ENCODE data around the gene NUP98.

NUP98 gene

DNA sequence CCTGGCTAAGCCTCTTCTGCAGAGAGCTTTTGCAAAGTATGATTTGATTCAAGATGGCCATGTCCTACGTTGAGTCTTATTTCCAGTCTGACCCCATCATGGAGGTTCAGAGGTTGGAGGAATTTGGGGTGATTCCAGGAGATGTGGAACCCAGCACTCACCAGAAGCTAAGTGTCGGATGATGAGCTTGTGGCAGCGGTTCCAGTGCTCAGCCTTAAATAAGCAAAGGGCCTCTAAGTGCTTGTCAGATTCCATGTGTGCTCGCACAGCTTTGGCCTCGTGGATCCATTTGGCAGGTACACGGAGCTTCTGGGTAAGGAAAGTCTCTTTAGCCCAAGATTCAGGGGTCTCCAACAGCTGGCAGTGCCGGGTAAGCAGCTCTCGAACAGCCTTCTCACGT lies 114.3 kb downstream of the NUP98 start:
- peaks cover 100% of the 10 kb centered on the region for H3K36me3 ChIP-seq (ENCODE audit: low read depth)

DNA sequence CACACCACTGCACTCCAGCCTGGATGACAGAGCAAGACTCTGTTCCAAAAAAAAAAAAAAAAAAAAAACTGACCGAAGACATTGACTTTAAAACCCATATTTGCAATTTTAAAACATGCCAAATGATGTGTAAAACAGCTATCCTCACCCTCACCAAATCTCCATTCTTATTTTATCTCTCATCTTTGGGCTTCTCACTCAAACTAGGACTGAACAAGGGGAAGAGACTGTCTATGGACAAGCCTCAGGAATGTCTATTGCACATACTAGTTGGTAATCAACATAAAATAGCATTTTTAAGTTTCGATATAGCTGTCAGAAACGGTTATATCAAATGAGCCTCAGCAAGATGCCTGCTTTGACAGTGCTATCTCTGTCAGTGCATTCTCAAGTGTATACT lies 118.3 kb downstream of the NUP98 start:
- no peaks in the 10 kb centered on the region for H3K27me3 ChIP-seq (ENCODE audit: insufficient read depth, poor library complexity, severe bottlenecking)
- H3K4me3 ChIP-seq (ENCODE audit: severe bottlenecking): no peak overlapping the region
- DNase-seq (ENCODE audit: low spot score) (no peak), ATAC-seq (ENCODE audit: low read depth) (no peak)
- peaks cover 8% of the 10 kb centered on the region for H3K4me1 ChIP-seq (ENCODE audit: insufficient read depth, poor library complexity, severe bottlenecking)
- peaks cover 97% of the 10 kb centered on the region for H3K36me3 ChIP-seq (ENCODE audit: low read depth)
- TF ChIP-seq, protein P1, sequence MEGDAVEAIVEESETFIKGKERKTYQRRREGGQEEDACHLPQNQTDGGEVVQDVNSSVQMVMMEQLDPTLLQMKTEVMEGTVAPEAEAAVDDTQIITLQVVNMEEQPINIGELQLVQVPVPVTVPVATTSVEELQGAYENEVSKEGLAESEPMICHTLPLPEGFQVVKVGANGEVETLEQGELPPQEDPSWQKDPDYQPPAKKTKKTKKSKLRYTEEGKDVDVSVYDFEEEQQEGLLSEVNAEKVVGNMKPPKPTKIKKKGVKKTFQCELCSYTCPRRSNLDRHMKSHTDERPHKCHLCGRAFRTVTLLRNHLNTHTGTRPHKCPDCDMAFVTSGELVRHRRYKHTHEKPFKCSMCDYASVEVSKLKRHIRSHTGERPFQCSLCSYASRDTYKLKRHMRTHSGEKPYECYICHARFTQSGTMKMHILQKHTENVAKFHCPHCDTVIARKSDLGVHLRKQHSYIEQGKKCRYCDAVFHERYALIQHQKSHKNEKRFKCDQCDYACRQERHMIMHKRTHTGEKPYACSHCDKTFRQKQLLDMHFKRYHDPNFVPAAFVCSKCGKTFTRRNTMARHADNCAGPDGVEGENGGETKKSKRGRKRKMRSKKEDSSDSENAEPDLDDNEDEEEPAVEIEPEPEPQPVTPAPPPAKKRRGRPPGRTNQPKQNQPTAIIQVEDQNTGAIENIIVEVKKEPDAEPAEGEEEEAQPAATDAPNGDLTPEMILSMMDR (IDR thresholded peaks at IDR 0.05; ENCODE audit: poor library complexity, severe bottlenecking): no peak
- no peak overlapping the region for H3K27ac ChIP-seq (ENCODE audit: poor library complexity, severe bottlenecking)
- no peaks in the 10 kb centered on the region for H3K9me3 ChIP-seq (ENCODE audit: severe bottlenecking)

More for the DNA sequence above, 114.3 kb downstream of the NUP98 start:
- DNase-seq (ENCODE audit: low spot score) (no peak), ATAC-seq (ENCODE audit: low read depth) (no peak)
- no peaks in the 10 kb centered on the region for H3K4me1 ChIP-seq (ENCODE audit: insufficient read depth, poor library complexity, severe bottlenecking)
- H3K27me3 ChIP-seq (ENCODE audit: insufficient read depth, poor library complexity, severe bottlenecking): no peaks in the 10 kb centered on the region
- no peak overlapping the region for H3K27ac ChIP-seq (ENCODE audit: poor library complexity, severe bottlenecking)
- H3K9me3 ChIP-seq (ENCODE audit: severe bottlenecking): no peaks in the 10 kb centered on the region
- TF ChIP-seq, protein P1 (IDR thresholded peaks at IDR 0.05; ENCODE audit: poor library complexity, severe bottlenecking): no peak
- no peak overlapping the region for H3K4me3 ChIP-seq (ENCODE audit: severe bottlenecking)

DNA sequence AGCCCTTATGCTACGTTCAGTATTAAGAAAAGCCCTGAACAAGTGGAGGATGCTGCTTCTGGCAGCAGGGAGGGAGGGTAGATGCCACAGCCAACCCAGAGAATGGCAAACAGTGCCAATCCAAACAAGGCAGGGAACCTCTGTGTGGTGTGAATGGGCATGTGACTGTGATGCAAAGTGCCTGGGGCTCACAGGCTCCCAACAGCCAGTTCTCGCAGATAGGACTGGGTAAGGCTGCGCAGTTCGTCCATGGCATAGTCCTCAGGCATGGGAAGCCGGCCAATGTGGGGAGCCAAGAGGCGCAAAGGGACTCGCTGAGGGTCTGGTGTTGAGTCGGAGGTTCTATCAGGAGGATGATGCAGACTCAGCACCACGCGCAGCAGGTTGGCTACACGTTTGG lies 121.4 kb downstream of the NUP98 start:
- Histone ChIP-seq H3K4me3 (ENCODE audit: severe bottlenecking) (no peak overlapping the region), H3K36me3 (ENCODE audit: low read depth) (peaks cover 81% of the 10 kb centered on the region), H3K27ac (ENCODE audit: poor library complexity, severe bottlenecking) (no peak overlapping the region), H3K4me1 (ENCODE audit: insufficient read depth, poor library complexity, severe bottlenecking) (peaks cover 11% of the 10 kb centered on the region), H3K9me3 (ENCODE audit: severe bottlenecking) (no peaks in the 10 kb centered on the region), H3K27me3 (ENCODE audit: insufficient read depth, poor library complexity, severe bottlenecking) (no peaks in the 10 kb centered on the region)
- ATAC-seq (ENCODE audit: low read depth) (no peak), DNase-seq (ENCODE audit: low spot score) (no peak)
- TF ChIP-seq, protein P1 (IDR thresholded peaks at IDR 0.05; ENCODE audit: poor library complexity, severe bottlenecking): no peak

DNA sequence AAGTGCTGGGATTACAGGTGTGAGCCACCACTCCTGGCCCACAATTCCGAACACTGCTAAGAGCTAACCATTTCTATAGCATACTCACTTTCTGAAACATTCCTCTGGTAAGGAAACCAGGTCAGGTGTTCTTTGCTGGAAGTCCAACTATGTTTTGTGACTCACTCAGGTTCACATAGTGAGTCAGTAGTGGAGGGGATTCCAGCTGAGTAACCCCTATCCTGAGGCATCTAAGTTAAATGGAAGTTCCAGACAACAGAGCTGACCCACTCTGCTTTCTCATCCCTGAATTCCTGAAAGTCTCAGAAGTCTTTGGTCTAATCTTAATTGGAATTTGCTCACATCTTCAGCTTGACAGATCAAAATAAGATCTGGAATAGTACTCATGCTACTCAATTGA lies 123.2 kb downstream of the NUP98 start:
- Histone ChIP-seq H3K4me1 (ENCODE audit: insufficient read depth, poor library complexity, severe bottlenecking) (peaks cover 11% of the 10 kb centered on the region), H3K4me3 (ENCODE audit: severe bottlenecking) (no peak overlapping the region), H3K9me3 (ENCODE audit: severe bottlenecking) (no peaks in the 10 kb centered on the region), H3K36me3 (ENCODE audit: low read depth) (peaks cover 63% of the 10 kb centered on the region), H3K27ac (ENCODE audit: poor library complexity, severe bottlenecking) (peak overlapping the region; percentile 43), H3K27me3 (ENCODE audit: insufficient read depth, poor library complexity, severe bottlenecking) (no peaks in the 10 kb centered on the region)
- TF ChIP-seq, protein P1 (IDR thresholded peaks at IDR 0.05; ENCODE audit: poor library complexity, severe bottlenecking): no peak
- no peak for DNase-seq (ENCODE audit: low spot score)
- peak; percentile 94 for ATAC-seq (ENCODE audit: low read depth)

DNA sequence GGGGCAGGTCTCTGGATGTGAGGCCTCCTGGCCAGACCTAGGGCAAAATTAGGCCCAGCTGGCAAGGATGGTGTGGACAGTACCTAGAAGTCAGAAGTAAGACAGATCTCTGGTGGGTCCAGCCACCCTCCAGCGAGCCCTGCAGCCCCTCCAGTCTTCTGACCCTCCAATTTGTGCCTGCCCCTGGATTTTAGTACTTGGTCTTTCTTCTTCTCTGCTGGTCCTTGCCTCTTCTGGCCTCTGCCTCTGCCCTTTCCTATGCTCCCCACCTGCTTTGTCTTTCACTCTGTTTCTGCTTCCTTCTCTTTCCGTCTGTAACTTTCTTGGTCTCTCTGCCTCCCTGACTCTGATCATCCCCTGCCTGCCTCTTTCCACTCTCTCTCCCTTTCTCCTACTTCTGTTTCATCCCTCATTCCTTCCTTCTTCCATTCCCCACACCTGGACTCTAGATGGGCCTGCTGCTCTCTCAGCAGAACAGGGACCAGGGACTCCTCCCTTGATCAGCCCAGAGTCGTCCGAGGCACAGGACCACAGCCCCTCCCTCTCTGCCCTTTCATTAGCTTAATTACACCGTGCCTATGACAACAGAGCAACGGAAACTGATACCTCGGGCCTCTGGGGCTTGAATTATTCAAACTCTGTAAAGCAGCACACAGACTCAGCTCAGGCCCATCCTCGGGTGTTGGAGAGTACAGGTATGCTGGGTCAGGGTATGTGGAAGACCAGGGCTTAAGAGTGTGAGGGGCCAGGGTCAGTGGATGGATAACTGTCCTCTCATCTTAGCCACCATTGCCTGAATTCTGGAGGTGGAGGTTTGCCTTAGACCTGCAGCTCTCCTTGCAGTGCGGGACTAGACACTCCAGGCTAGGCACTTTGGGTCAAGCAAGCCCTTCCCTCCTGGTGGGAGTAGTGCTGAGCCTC lies 125.8 kb downstream of the NUP98 start, which contains the start of gene CHRNA10:
Gene CHRNA10, minus strand, starts transcription at position 51 of the 921 bp plus-strand sequence. CDS start 72 bp downstream, outside the sequence.
- peaks cover 39% of the 10 kb centered on the region for H3K36me3 ChIP-seq (ENCODE audit: low read depth)
- no peaks in the 10 kb centered on the region for H3K9me3 ChIP-seq (ENCODE audit: severe bottlenecking)
- no peak for ATAC-seq (ENCODE audit: low read depth)
- TF ChIP-seq, protein P1 (IDR thresholded peaks at IDR 0.05; ENCODE audit: poor library complexity, severe bottlenecking): no peak
- H3K4me3 ChIP-seq (ENCODE audit: severe bottlenecking): no peak within 1 kb of the TSS
- no peaks in the 10 kb centered on the region for H3K27me3 ChIP-seq (ENCODE audit: insufficient read depth, poor library complexity, severe bottlenecking)
- H3K27ac ChIP-seq (ENCODE audit: poor library complexity, severe bottlenecking): no peak within 1 kb of the TSS
- no peak for DNase-seq (ENCODE audit: low spot score)
- peaks cover 11% of the 10 kb centered on the region for H3K4me1 ChIP-seq (ENCODE audit: insufficient read depth, poor library complexity, severe bottlenecking)
